B cell (primary cell): ENCODE measurements around the gene INF2. TPM values are rescaled to one million over a fixed set of nuclear protein-coding genes. Genes with fewer than 3 reads are reported as not detected.

ENCODE experiments used
- ATAC-seq: fragments of 200-7000 bp; cut with Tn5 transposase; one replicate; pipeline ENCODE4 v1.10.0; 2021; ENCODE audit warnings: low read depth, mild to moderate bottlenecking, moderate number of reproducible peaks, moderate library complexity
- CTCF ChIA-PET: fragments of 350-600 bp; sonication (Branson Sonifier 250); formaldehyde crosslinking; loops from one replicate; lab custom pipeline; 2021; ENCODE audit warnings: antibody characterized with exemption, inconsistent platforms; lab: Charles Lee
- POLR2A ChIA-PET: fragments of 350-600 bp; sonication (Branson Sonifier 250); formaldehyde crosslinking; loops from one replicate; lab custom pipeline; 2021; ENCODE audit warnings: antibody characterized with exemption; lab: Charles Lee
- DNase-seq: peaks from one replicate; pipeline ENCODE4 v3.0.0; 2013
- H2AFZ ChIP-seq: 2 replicates; pipeline ENCODE4 v1.6.1; 2012; ENCODE audit warnings: mild to moderate bottlenecking, low read depth, low read length; ENCODE audit not compliant: insufficient read depth, poor library complexity, severe bottlenecking
- H3K27ac ChIP-seq, 2 donors: 1 replicate in 1 of 2; 2 replicates in 1 of 2; pipeline ENCODE4 v1.5.1; 2012 to 2013; ENCODE audit warnings: low read length in 2 of 2, mild to moderate bottlenecking in 2 of 2, moderate library complexity in 1 of 2
- H3K27me3 ChIP-seq, 4 experiments: fragments of 200-600 bp in 1 of 4; sonication (generic) in 1 of 4; replicated peaks in 1 of 4; 1 replicate in 2 of 4; 2 replicates in 2 of 4; pipeline versions ENCODE4 v1.6.1 to v1.7.0; 2013 to 2016; ENCODE audit warnings: low read length in 3 of 4, mild to moderate bottlenecking in 2 of 4, mixed read lengths in 1 of 4, moderate library complexity in 1 of 4; ENCODE audit not compliant: insufficient read depth in 4 of 4, control insufficient read depth in 3 of 4; ENCODE audit errors: control extremely low read depth in 1 of 4
- H3K36me3 ChIP-seq, 2 experiments: replicated peaks in 1 of 2; 1 replicate in 1 of 2; 2 replicates in 1 of 2; pipeline versions ENCODE4 v1.6.1 to v1.7.1; 2013; ENCODE audit warnings: low read length in 1 of 2; ENCODE audit not compliant: insufficient read depth in 2 of 2, control insufficient read depth in 1 of 2; ENCODE audit errors: control extremely low read depth in 1 of 2, extremely low read depth in 1 of 2
- H3K4me1 ChIP-seq, 2 donors: fragments of 200-600 bp in 1 of 2; sonication (generic) in 1 of 2; 1 replicate in 1 of 2; 2 replicates in 1 of 2; pipeline versions ENCODE4 v1.5.1 to v1.6.1; 2013 to 2017; ENCODE audit warnings: low read length in 2 of 2; ENCODE audit not compliant: control insufficient read depth in 2 of 2, insufficient read depth in 2 of 2
- H3K4me2 ChIP-seq: replicated peaks from 2 replicates; pipeline ENCODE3; 2012; ENCODE audit warnings: mild to moderate bottlenecking, low read depth, low read length; ENCODE audit not compliant: poor library complexity, severe bottlenecking
- H3K4me3 ChIP-seq, 5 experiments: fragments of 200-600 bp in 1 of 5; sonication (generic) in 1 of 5; 1 replicate in 3 of 5; 2 replicates in 2 of 5; pipeline versions ENCODE4 v1.5.1 to v1.7.0; 2011 to 2016; ENCODE audit warnings: low read length in 4 of 5, mild to moderate bottlenecking in 4 of 5, low read depth in 2 of 5, control low read depth in 1 of 5, moderate library complexity in 1 of 5; ENCODE audit not compliant: insufficient read depth in 1 of 5; ENCODE audit errors: control extremely low read depth in 1 of 5, extremely low read depth in 1 of 5
- H3K79me2 ChIP-seq: fragments of 200-600 bp; sonication (generic); one replicate; pipeline ENCODE4 v1.6.0; 2016; ENCODE audit warnings: low read length; ENCODE audit not compliant: control insufficient read depth, insufficient read depth
- H3K9ac ChIP-seq: fragments of 200-600 bp; sonication (generic); 2 replicates; pipeline ENCODE4 v1.6.1; 2017; ENCODE audit warnings: mild to moderate bottlenecking, low read length, moderate library complexity
- H3K9me3 ChIP-seq, 3 donors: one replicate each; pipeline versions ENCODE4 v1.6.1 to v1.7.1; 2013; ENCODE audit warnings: low read length in 2 of 3; ENCODE audit not compliant: control insufficient read depth in 2 of 3, insufficient read depth in 1 of 3; ENCODE audit errors: control extremely low read depth in 1 of 3
- H4K20me1 ChIP-seq: 2 replicates; pipeline ENCODE4 v1.6.0; 2012; ENCODE audit warnings: mild to moderate bottlenecking, low read length; ENCODE audit not compliant: insufficient read depth, control insufficient read depth, poor library complexity, severe bottlenecking
- H3K27ac Mint-ChIP-seq: one replicate; pipeline ENCODE4 v1.8.0; 2021; ENCODE audit warnings: mixed read lengths
- H3K27me3 Mint-ChIP-seq: one replicate; pipeline ENCODE4 v1.8.0; 2021; ENCODE audit warnings: mixed read lengths
- H3K4me1 Mint-ChIP-seq: one replicate; pipeline ENCODE4 v1.8.0; 2021; ENCODE audit warnings: mixed read lengths
- H3K4me3 Mint-ChIP-seq: one replicate; pipeline ENCODE4 v1.8.0; 2021; ENCODE audit warnings: mixed read lengths
- H3K9me3 Mint-ChIP-seq: one replicate; pipeline ENCODE4 v1.8.0; 2022; ENCODE audit warnings: mixed read lengths; ENCODE audit not compliant: insufficient read depth
- CTCF ChIP-seq: fragments of 200-600 bp; IDR thresholded peaks from one replicate; pipeline ENCODE4 v1.8.0; 2022; ENCODE audit warnings: antibody characterized with exemption, mild to moderate bottlenecking
- EZH2 ChIP-seq: IDR thresholded peaks from 2 replicates; pipeline ENCODE4 v1.6.1; 2012; ENCODE audit warnings: borderline replicate concordance, low read depth, mild to moderate bottlenecking, moderate library complexity, low read length; ENCODE audit not compliant: insufficient read depth, poor library complexity, severe bottlenecking
- WGBS: methylation state at CpG from one replicate; pipeline ENCODE4 v1.1.5; 2013; ENCODE audit warnings: missing lambda C conversion rate; ENCODE audit not compliant: insufficient coverage; 5-methylcytosine and 5-hydroxymethylcytosine counted together
- intact Hi-C: fragments of 100-400 bp; cut with micrococcal nuclease; formaldehyde crosslinking; loops from one replicate; pipeline ENCODE4 v1.10.0; 2022
- polyA plus RNA-seq: library from polyadenylated mRNA; depleted of rRNA; stranded (reverse); fragments of >200 nt; gene quantifications from 2 replicates; pipeline ENCODE4 v1.2.3, GENCODE V29; 2012
- total RNA-seq, 2 donors: library from RNA; stranded (reverse); fragments of 120-200 nt in 1 of 2; gene quantifications; 1 replicate in 1 of 2; 2 replicates in 1 of 2; pipeline versions ENCODE4 v1.2.3 to v1.2.4, GENCODE V29; 2013 to 2022

Gene INF2
- total and polyA plus RNA-seq, 2 donors (not counting 1 experiment from before 2014, with no cell fraction given): 90.2 to 100 TPM

- peak; percentile 52 for ATAC-seq
- intact Hi-C loops: loop anchor here (1.0 to 2.0 kb wide), 2 partner anchors 21 to 92 kb away; partner anchors contain the start of gene SIVA1
- ChIA-PET POLR2A (interaction anchor here (1.6 to 1.9 kb wide), 2 partner anchors 17 to 20 kb away, joined by 5 to 11 read pairs; no protein-coding TSS in a partner anchor), CTCF (interaction anchor here (0.6 to 2.1 kb wide), 6 partner anchors 9 to 36 kb away, joined by 3 to 11 read pairs (median 6); no protein-coding TSS in a partner anchor)
- no peak for TF ChIP-seq CTCF
- TF ChIP-seq EZH2: no peak
- Mint-ChIP-seq H3K27ac (peak overlapping the region; percentile 99), H3K4me1 (peaks cover 90% of the 10 kb centered on the region), H3K9me3 (no peaks in the 10 kb centered on the region), H3K4me3 (peak overlapping the region; percentile 84), H3K27me3 (no peaks in the 10 kb centered on the region)
- Histone ChIP-seq H3K79me2 (no peaks in the 10 kb centered on the region), H3K36me3 (no peaks in the 10 kb centered on the region), H2AFZ (peak overlapping the region; percentile 19), H3K9ac (peak overlapping the region; percentile 64), H4K20me1 (no peaks in the 10 kb centered on the region), H3K27ac (peak overlapping the region; percentile 98 to 100), H3K27me3 (no peaks in the 10 kb centered on the region), H3K4me2 (peak overlapping the region; percentile 96), H3K4me3 (peak overlapping the region in 4 of 5 experiments; percentile 30 to 59 (median 48)), H3K4me1 (peaks cover 80 to 93% of the 10 kb centered on the region in 2 donors), H3K9me3 (peaks cover 0 to 14% (median 0%) of the 10 kb centered on the region in 3 donors)
- DNase-seq: peak; percentile 90
- 6% methylated on average over 11 of the region's 13 CpGs for WGBS
These were observed 28.8 kb upstream of the INF2 start for GRCh38 chr14:104660597-104660996.

- peak overlapping the region; percentile 84 for H3K4me3 Mint-ChIP-seq
- peak overlapping the region; percentile 98 to 100 for H3K27ac ChIP-seq
- H3K27me3 Mint-ChIP-seq: no peaks in the 10 kb centered on the region
- TF ChIP-seq CTCF (no peak), EZH2 (no peak)
- H3K36me3 ChIP-seq: no peaks in the 10 kb centered on the region
- no peaks in the 10 kb centered on the region for H3K9me3 Mint-ChIP-seq
- ChIA-PET POLR2A (interaction anchor here (1.6 to 1.9 kb wide), 2 partner anchors 16 to 20 kb away, joined by 5 to 11 read pairs; no protein-coding TSS in a partner anchor), CTCF (interaction anchor here (0.6 to 2.1 kb wide), 6 partner anchors 9 to 35 kb away, joined by 3 to 11 read pairs (median 6); no protein-coding TSS in a partner anchor)
- no peak for ATAC-seq
- peak overlapping the region in 2 of 5 experiments; percentile 46 to 59 for H3K4me3 ChIP-seq
- peak overlapping the region; percentile 99 for H3K27ac Mint-ChIP-seq
- H3K79me2 ChIP-seq: no peaks in the 10 kb centered on the region
- peak overlapping the region; percentile 96 for H3K4me2 ChIP-seq
- H3K4me1 Mint-ChIP-seq: peaks cover 90% of the 10 kb centered on the region
- no peak overlapping the region for H2AFZ ChIP-seq
- WGBS: no CpG with 5 or more reads among the region's 2 CpGs
- H3K4me1 ChIP-seq: peaks cover 80 to 93% of the 10 kb centered on the region in 2 donors
- H4K20me1 ChIP-seq: no peaks in the 10 kb centered on the region
- no peak for DNase-seq
- peaks cover 0 to 13% (median 0%) of the 10 kb centered on the region in 3 donors for H3K9me3 ChIP-seq
- peak overlapping the region; percentile 64 for H3K9ac ChIP-seq
- intact Hi-C loops: loop anchor here (2.0 kb wide), 1 partner anchor 92 kb away; the partner anchor contains the start of gene SIVA1
- H3K27me3 ChIP-seq: no peaks in the 10 kb centered on the region
These were observed 28.3 kb upstream of the INF2 start for GRCh38 chr14:104661086-104661485.
